Cardiac muscle cell (in vitro differentiated cells and primary cell): ENCODE results near the gene ZDHHC24. TPM values are rescaled to one million over a fixed set of nuclear protein-coding genes. Genes with fewer than 3 reads are reported as not detected.

Experiments used
- DNase-seq, 2 donors: peaks; one replicate each; pipeline versions ENCODE4 v3.0.0 to v3.0.0-alpha.2; 2010 to 2017; ENCODE audit warnings: low read depth in 1 of 2, low spot score in 1 of 2
- H3K27ac ChIP-seq: fragments of 200-600 bp; sonication (generic); 2 replicates; pipeline ENCODE4 v1.5.1; 2016
- H3K27me3 ChIP-seq: fragments of 200-600 bp; sonication (generic); 2 replicates; pipeline ENCODE4 v1.6.0; 2016; ENCODE audit warnings: control low read depth
- H3K36me3 ChIP-seq: fragments of 200-600 bp; sonication (generic); 2 replicates; pipeline ENCODE4 v1.5.1; 2016; ENCODE audit warnings: control low read depth
- H3K4me1 ChIP-seq: fragments of 200-600 bp; sonication (generic); 2 replicates; pipeline ENCODE4 v1.8.1; 2017; ENCODE audit warnings: low read depth, mild to moderate bottlenecking, mixed run types
- H3K4me3 ChIP-seq: fragments of 200-600 bp; sonication (generic); 2 replicates; pipeline ENCODE4 v1.5.1; 2016; ENCODE audit warnings: mild to moderate bottlenecking
- H3K9me3 ChIP-seq: fragments of 200-600 bp; sonication (generic); 2 replicates; pipeline ENCODE4 v1.5.1; 2017; ENCODE audit warnings: low read depth, mild to moderate bottlenecking, control low read depth
- CTCF ChIP-seq: IDR thresholded peaks from 2 replicates; pipeline ENCODE4 v1.5.1; 2012; ENCODE audit warnings: low read depth, mild to moderate bottlenecking, low read length
- polyA plus RNA-seq: library from polyadenylated mRNA; unstranded; fragments of >200 nt; fragmentation: Nextera tagmentation; extraction: Ambion mirVana; gene quantifications from 2 replicates; pipeline ENCODE4 v1.2.1, GENCODE V29; 2016
- total RNA-seq: library from RNA; depleted of rRNA; stranded (reverse); fragments of >200 nt; gene quantifications from 2 replicates; pipeline ENCODE4 v1.2.3, GENCODE V29; 2016

The ZDHHC24 gene
- total and polyA plus RNA-seq, 2 experiments from 2014 or later: 14.7 to 16.9 TPM

- H3K27me3 ChIP-seq: no peaks in the 10 kb centered on the region
- no peak for DNase-seq
- H3K9me3 ChIP-seq: no peaks in the 10 kb centered on the region
- peaks cover 15% of the 10 kb centered on the region for H3K36me3 ChIP-seq
- no peak overlapping the region for H3K27ac ChIP-seq
- H3K4me1 ChIP-seq: no peaks in the 10 kb centered on the region
- TF ChIP-seq CTCF: no peak
- H3K4me3 ChIP-seq: no peak overlapping the region
These were observed 69.5 kb downstream of the ZDHHC24 start for GRCh38 chr11:66476173-66476840.

- Histone ChIP-seq H3K27me3 (no peaks in the 10 kb centered on the region), H3K9me3 (no peaks in the 10 kb centered on the region), H3K36me3 (peaks cover 15% of the 10 kb centered on the region), H3K4me1 (no peaks in the 10 kb centered on the region), H3K4me3 (no peak overlapping the region), H3K27ac (no peak overlapping the region)
- no peak for TF ChIP-seq CTCF
- DNase-seq: no peak
These were observed 70.3 kb downstream of the ZDHHC24 start for GRCh38 chr11:66475349-66476172.

GRCh38 chr11:66473608-66474515 lies 72.0 kb downstream of the ZDHHC24 start:
- no peak for TF ChIP-seq CTCF
- Histone ChIP-seq H3K36me3 (peaks cover 15% of the 10 kb centered on the region), H3K9me3 (no peaks in the 10 kb centered on the region), H3K4me3 (no peak overlapping the region), H3K4me1 (no peaks in the 10 kb centered on the region), H3K27ac (no peak overlapping the region), H3K27me3 (no peaks in the 10 kb centered on the region)
- DNase-seq: no peak

- no peak overlapping the region for H3K4me3 ChIP-seq
- no peak for DNase-seq
- H3K27ac ChIP-seq: no peak overlapping the region
- peaks cover 15% of the 10 kb centered on the region for H3K36me3 ChIP-seq
- H3K9me3 ChIP-seq: no peaks in the 10 kb centered on the region
- H3K4me1 ChIP-seq: no peaks in the 10 kb centered on the region
- no peaks in the 10 kb centered on the region for H3K27me3 ChIP-seq
- no peak for TF ChIP-seq CTCF
These were observed 72.7 kb downstream of the ZDHHC24 start for GRCh38 chr11:66473167-66473566.

- no peak for DNase-seq
- H3K9me3 ChIP-seq: no peaks in the 10 kb centered on the region
- no peak for TF ChIP-seq CTCF
These were observed 73.8 kb downstream of the ZDHHC24 start for GRCh38 chr11:66472054-66472453.

More at GRCh38 chr11:66472054-66472453, 73.8 kb downstream of the ZDHHC24 start:
- H3K4me1 ChIP-seq: peaks cover 7% of the 10 kb centered on the region
- no peaks in the 10 kb centered on the region for H3K27me3 ChIP-seq
- peaks cover 15% of the 10 kb centered on the region for H3K36me3 ChIP-seq
- no peak overlapping the region for H3K27ac ChIP-seq
- H3K4me3 ChIP-seq: no peak overlapping the region
